DMS53 treated with DMSO at 0.1 percent for 48 hours (cell line): Measurements from ENCODE around the gene CNN2.
A peak's percentile ranks its signal among the peaks of the same experiment; 100 is the strongest.

Source experiments
- DNase-seq: peaks from one replicate; lab custom pipeline; 2025; ENCODE audit not compliant: unreplicated experiment; lab: John Stamatoyannopoulos, UW

CNN2 gene

GRCh38 chr19:1080360-1081161 lies 54.2 kb downstream of the CNN2 start:
- no peak for DNase-seq

- DNase-seq: no peak
Observed at GRCh38 chr19:1081301-1082164, 55.1 kb downstream of the CNN2 start.

GRCh38 chr19:1082165-1082927 lies 55.9 kb downstream of the CNN2 start:
- peak; percentile 76 for DNase-seq

- DNase-seq: no peak
Observed at GRCh38 chr19:1082928-1083816, 56.8 kb downstream of the CNN2 start.

- DNase-seq: peak; percentile 43
Observed at GRCh38 chr19:1084024-1084868, 57.8 kb downstream of the CNN2 start.

GRCh38 chr19:1085053-1085658 lies 58.7 kb downstream of the CNN2 start:
- DNase-seq: no peak

- no peak for DNase-seq
Observed at GRCh38 chr19:1085676-1086442, 59.5 kb downstream of the CNN2 start.

- DNase-seq: no peak
Observed at GRCh38 chr19:1086613-1087012, 60.2 kb downstream of the CNN2 start.

GRCh38 chr19:1087813-1088415 lies 61.5 kb downstream of the CNN2 start:
- DNase-seq: no peak

GRCh38 chr19:1088416-1089010 lies 62.1 kb downstream of the CNN2 start:
- no peak for DNase-seq
